ENCODE data around the gene FTL.
A peak's percentile ranks its signal among the peaks of the same experiment; 100 is the strongest.

FTL gene

GRCh38 chr19:48928164-48929025 is 36.7 kb upstream of the FTL start:
- no peak for TF ChIP-seq MYC (IDR thresholded peaks at IDR 0.05; ENCODE audit: low read depth, low read length)
- no peak for TF ChIP-seq MAX (IDR thresholded peaks at IDR 0.05; ENCODE audit: low read depth, low read length)
- TF ChIP-seq CTCF (IDR thresholded peaks at IDR 0.05; ENCODE audit: low read depth, low read length), result no peak
- no peak for TF ChIP-seq POLR2A (IDR thresholded peaks at IDR 0.05; ENCODE audit: extremely low read depth, insufficient read length)
- no peak for DNase-seq (ENCODE audit: low read depth)
- H3K4me3 ChIP-seq (ENCODE audit: low read depth, low read length), result no peak overlapping the region

- TF ChIP-seq MYC (IDR thresholded peaks at IDR 0.05; ENCODE audit: low read depth, low read length) (no peak), MAX (IDR thresholded peaks at IDR 0.05; ENCODE audit: low read depth, low read length) (no peak), POLR2A (IDR thresholded peaks at IDR 0.05; ENCODE audit: extremely low read depth, insufficient read length) (no peak), CTCF (IDR thresholded peaks at IDR 0.05; ENCODE audit: low read depth, low read length) (no peak)
- peak; percentile 67 for DNase-seq (ENCODE audit: low read depth)
- H3K4me3 ChIP-seq (ENCODE audit: low read depth, low read length), result peak within 1 kb of the TSS; percentile 38
Observed at GRCh38 chr19:48933382-48933932, 31.7 kb upstream of the FTL start, which contains the start of gene DHDH. TSS of gene DHDH (plus strand) at chr19:48933699. CDS start at chr19:48933722, 23 bp downstream.

- DNase-seq (ENCODE audit: low read depth), result no peak
- TF ChIP-seq MYC (IDR thresholded peaks at IDR 0.05; ENCODE audit: low read depth, low read length), result no peak
- no peak for TF ChIP-seq POLR2A (IDR thresholded peaks at IDR 0.05; ENCODE audit: extremely low read depth, insufficient read length)
- TF ChIP-seq MAX (IDR thresholded peaks at IDR 0.05; ENCODE audit: low read depth, low read length), result no peak
- TF ChIP-seq CTCF (IDR thresholded peaks at IDR 0.05; ENCODE audit: low read depth, low read length), result no peak
- H3K4me3 ChIP-seq (ENCODE audit: low read depth, low read length), result no peak overlapping the region
Observed at GRCh38 chr19:48934837-48935236, 30.3 kb upstream of the FTL start.

GRCh38 chr19:48935864-48936263 is 29.2 kb upstream of the FTL start:
- H3K4me3 ChIP-seq (ENCODE audit: low read depth, low read length), result no peak overlapping the region
- no peak for TF ChIP-seq POLR2A (IDR thresholded peaks at IDR 0.05; ENCODE audit: extremely low read depth, insufficient read length)
- no peak for TF ChIP-seq MYC (IDR thresholded peaks at IDR 0.05; ENCODE audit: low read depth, low read length)
- TF ChIP-seq CTCF (IDR thresholded peaks at IDR 0.05; ENCODE audit: low read depth, low read length), result no peak
- TF ChIP-seq MAX (IDR thresholded peaks at IDR 0.05; ENCODE audit: low read depth, low read length), result no peak
- DNase-seq (ENCODE audit: low read depth), result no peak

GRCh38 chr19:48938256-48938655 is 26.9 kb upstream of the FTL start:
- no peak for DNase-seq (ENCODE audit: low read depth)
- no peak for TF ChIP-seq MYC (IDR thresholded peaks at IDR 0.05; ENCODE audit: low read depth, low read length)
- no peak for TF ChIP-seq CTCF (IDR thresholded peaks at IDR 0.05; ENCODE audit: low read depth, low read length)
- TF ChIP-seq POLR2A (IDR thresholded peaks at IDR 0.05; ENCODE audit: extremely low read depth, insufficient read length), result no peak
- no peak overlapping the region for H3K4me3 ChIP-seq (ENCODE audit: low read depth, low read length)

Measured in NB4 (cell line).